ENCODE data around the gene DHRS2. TPM values are rescaled to one million over a fixed set of nuclear protein-coding genes. Genes with fewer than 3 reads are reported as not detected.

Gene DHRS2
- total RNA-seq, 2 experiments from 2014 or later: not detected

DNA sequence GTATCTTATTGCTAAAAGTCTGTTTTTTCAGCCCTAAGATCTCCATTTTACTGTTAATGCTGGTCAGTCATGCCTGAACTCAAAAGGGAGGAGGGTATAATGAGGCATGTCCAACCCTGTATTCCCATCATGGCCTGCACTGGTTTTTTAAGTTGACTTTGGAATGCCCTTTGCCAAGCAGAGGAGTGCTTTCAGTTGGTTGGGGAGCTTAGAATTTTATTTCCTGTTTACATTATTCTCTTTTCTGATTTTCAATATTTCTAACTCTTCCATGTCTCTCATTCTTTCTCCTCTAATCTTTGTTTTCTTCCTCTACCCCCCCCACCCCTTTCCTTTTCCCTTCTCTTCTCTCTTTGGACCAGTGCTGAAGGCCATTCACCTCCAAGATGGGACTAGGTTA, 4.9 kb upstream of the DHRS2 start:
- Histone ChIP-seq H3K4me2 (ENCODE audit: low read length) (no peak overlapping the region), H3K27ac (ENCODE audit: low read depth, low read length, poor library complexity, severe bottlenecking) (no peak overlapping the region), H2AFZ (ENCODE audit: low read length) (no peak overlapping the region), H3K79me2 (ENCODE audit: insufficient read depth, low read depth, low read length) (no peaks in the 10 kb centered on the region), H3K4me3 (ENCODE audit: low read depth, low read length, poor library complexity, severe bottlenecking) (no peak overlapping the region), H3K9me3 (ENCODE audit: low read length) (0 out of 2 replicates have a peak, but pooled peaks cover 2% of the 10 kb centered on the region), H3K9me2 (ENCODE audit: insufficient read depth, low read length) (no peaks in the 10 kb centered on the region), H3K36me3 (ENCODE audit: insufficient read depth, low read length) (no peaks in the 10 kb centered on the region), H3K4me1 (ENCODE audit: insufficient read depth, low read length, poor library complexity, severe bottlenecking) (no peaks in the 10 kb centered on the region), H4K20me1 (ENCODE audit: insufficient read depth, low read length) (no peaks in the 10 kb centered on the region)
- CTCF ChIA-PET (ENCODE audit: unreplicated experiment): interaction anchor here (0.6 to 1.4 kb wide), 2 partner anchors 19 to 206 kb away, joined by 3 to 5 read pairs; no protein-coding TSS in a partner anchor
- no peak for DNase-seq (ENCODE audit: low spot score)
- TF ChIP-seq EZH2phosphoT487 (IDR thresholded peaks at IDR 0.05; ENCODE audit: borderline replicate concordance, low read depth, low read length): no peak
- TF ChIP-seq, protein P1, sequence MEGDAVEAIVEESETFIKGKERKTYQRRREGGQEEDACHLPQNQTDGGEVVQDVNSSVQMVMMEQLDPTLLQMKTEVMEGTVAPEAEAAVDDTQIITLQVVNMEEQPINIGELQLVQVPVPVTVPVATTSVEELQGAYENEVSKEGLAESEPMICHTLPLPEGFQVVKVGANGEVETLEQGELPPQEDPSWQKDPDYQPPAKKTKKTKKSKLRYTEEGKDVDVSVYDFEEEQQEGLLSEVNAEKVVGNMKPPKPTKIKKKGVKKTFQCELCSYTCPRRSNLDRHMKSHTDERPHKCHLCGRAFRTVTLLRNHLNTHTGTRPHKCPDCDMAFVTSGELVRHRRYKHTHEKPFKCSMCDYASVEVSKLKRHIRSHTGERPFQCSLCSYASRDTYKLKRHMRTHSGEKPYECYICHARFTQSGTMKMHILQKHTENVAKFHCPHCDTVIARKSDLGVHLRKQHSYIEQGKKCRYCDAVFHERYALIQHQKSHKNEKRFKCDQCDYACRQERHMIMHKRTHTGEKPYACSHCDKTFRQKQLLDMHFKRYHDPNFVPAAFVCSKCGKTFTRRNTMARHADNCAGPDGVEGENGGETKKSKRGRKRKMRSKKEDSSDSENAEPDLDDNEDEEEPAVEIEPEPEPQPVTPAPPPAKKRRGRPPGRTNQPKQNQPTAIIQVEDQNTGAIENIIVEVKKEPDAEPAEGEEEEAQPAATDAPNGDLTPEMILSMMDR (conservative IDR thresholded peaks at IDR 0.05; ENCODE audit: low read length): no peak
- intact Hi-C loops (cut with micrococcal nuclease; ENCODE audit: unreplicated experiment): loop anchor here (10.0 kb wide), 1 partner anchor 294 kb away; no protein-coding TSS in a partner anchor
- no TSS peak for BruUV-seq (replicated peaks)
- POLR2A ChIA-PET: interaction anchor here (0.7 kb wide), 2 partner anchors 119 to 155 kb away, joined by 3 to 6 read pairs; no protein-coding TSS in a partner anchor

DNA sequence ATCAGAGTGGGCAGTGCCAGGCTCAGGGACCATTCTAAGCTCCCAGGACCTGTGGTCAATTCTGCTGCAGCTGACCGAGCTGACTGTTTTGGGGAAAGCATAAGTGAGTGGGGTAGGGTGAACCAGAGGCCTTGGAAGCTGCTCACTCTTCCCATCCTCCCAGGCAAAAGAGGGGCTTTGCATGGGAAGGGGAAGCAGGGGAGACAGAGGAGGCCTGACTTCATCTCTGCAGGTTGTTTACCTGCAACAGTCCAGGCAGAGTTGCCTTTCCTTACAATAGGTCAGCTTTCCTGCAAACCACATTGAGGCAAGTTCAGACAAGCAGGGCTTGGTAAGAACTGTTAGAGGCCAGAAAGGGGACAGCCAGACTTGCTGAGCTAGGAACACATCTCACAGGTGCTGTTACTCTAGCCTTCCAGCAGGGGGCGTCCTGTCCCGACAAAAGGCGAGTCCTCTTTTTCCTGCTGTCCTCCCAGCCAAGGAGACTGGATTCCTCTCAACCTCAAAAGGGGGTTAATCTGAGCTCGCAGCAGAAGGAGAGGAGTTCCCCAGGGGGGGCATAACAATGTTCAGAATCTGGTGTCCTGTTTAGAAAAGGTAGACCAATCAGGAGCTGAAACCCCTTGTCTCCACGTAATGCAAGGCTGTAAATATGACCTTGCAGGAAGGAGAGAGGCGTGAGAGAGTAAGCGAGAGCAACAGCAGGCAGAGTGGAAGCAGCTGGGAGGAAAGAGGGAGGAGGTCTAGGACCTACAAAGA, 4.3 kb upstream of the DHRS2 start:
- Histone ChIP-seq H3K4me1 (ENCODE audit: insufficient read depth, low read length, poor library complexity, severe bottlenecking) (no peaks in the 10 kb centered on the region), H3K4me3 (ENCODE audit: low read depth, low read length, poor library complexity, severe bottlenecking) (no peak overlapping the region), H3K4me2 (ENCODE audit: low read length) (no peak overlapping the region), H3K36me3 (ENCODE audit: insufficient read depth, low read length) (no peaks in the 10 kb centered on the region), H3K9me2 (ENCODE audit: insufficient read depth, low read length) (no peaks in the 10 kb centered on the region), H4K20me1 (ENCODE audit: insufficient read depth, low read length) (no peaks in the 10 kb centered on the region), H3K9me3 (ENCODE audit: low read length) (no peaks in the 10 kb centered on the region), H3K79me2 (ENCODE audit: insufficient read depth, low read depth, low read length) (no peaks in the 10 kb centered on the region), H3K27ac (ENCODE audit: low read depth, low read length, poor library complexity, severe bottlenecking) (no peak overlapping the region), H2AFZ (ENCODE audit: low read length) (peak overlapping the region; percentile 45; the same call in 1 of the 2 replicates)
- peak; percentile 63 for DNase-seq (ENCODE audit: low spot score)
- ChIA-PET CTCF (ENCODE audit: unreplicated experiment) (interaction anchor here (0.6 to 1.7 kb wide), 4 partner anchors 20 to 279 kb away, joined by 3 to 5 read pairs (median 4); no protein-coding TSS in a partner anchor), POLR2A (interaction anchor here (0.7 kb wide), 1 partner anchor 154 kb away, joined by 6 read pairs; no protein-coding TSS in a partner anchor)
- intact Hi-C loops (cut with micrococcal nuclease; ENCODE audit: unreplicated experiment): loop anchor here (10.0 kb wide), 1 partner anchor 293 kb away; no protein-coding TSS in a partner anchor
- no TSS peak for BruUV-seq (replicated peaks)
- TF ChIP-seq, protein P1 (conservative IDR thresholded peaks at IDR 0.05; ENCODE audit: low read length): peak; percentile 97
- TF ChIP-seq EZH2phosphoT487 (IDR thresholded peaks at IDR 0.05; ENCODE audit: borderline replicate concordance, low read depth, low read length): no peak

Measured in OCI-LY7 (cell line).